NCI-H2107 treated with DMSO at 0.1 percent for 48 hours (cell line): ENCODE data around the gene RAB23.

Experiments
- DNase-seq: peaks from one replicate; lab custom pipeline; 2025; ENCODE audit not compliant: unreplicated experiment; lab: John Stamatoyannopoulos, UW

RAB23 gene

DNA sequence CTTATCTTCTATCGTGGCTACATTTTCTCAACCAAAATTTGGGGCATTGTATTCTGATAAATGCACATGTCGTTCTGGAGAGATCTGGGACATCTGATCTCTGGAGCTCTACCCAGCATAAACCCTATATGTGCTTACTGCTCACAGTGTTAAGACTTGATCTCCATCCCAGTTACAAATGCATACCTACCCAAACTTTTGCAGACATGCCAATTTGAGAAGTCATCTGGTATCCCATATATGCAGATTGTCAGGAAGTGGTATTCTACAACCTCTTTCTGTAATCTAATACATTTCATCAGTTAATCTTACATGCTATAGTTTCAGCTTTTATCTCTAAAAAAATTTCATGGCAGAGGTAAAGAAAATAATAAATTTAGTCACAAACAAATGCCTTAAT lies 38.8 kb downstream of the RAB23 start:
- no peak for DNase-seq

GRCh38 chr6:57182017-57182432 lies 40.1 kb downstream of the RAB23 start:
- no peak for DNase-seq

GRCh38 chr6:57180596-57180995 lies 41.5 kb downstream of the RAB23 start:
- DNase-seq, result no peak

GRCh38 chr6:57177545-57178265 lies 44.4 kb downstream of the RAB23 start:
- DNase-seq, result no peak

- DNase-seq, result no peak
These were observed 47.6 kb downstream of the RAB23 start for GRCh38 chr6:57174511-57174907.

DNA sequence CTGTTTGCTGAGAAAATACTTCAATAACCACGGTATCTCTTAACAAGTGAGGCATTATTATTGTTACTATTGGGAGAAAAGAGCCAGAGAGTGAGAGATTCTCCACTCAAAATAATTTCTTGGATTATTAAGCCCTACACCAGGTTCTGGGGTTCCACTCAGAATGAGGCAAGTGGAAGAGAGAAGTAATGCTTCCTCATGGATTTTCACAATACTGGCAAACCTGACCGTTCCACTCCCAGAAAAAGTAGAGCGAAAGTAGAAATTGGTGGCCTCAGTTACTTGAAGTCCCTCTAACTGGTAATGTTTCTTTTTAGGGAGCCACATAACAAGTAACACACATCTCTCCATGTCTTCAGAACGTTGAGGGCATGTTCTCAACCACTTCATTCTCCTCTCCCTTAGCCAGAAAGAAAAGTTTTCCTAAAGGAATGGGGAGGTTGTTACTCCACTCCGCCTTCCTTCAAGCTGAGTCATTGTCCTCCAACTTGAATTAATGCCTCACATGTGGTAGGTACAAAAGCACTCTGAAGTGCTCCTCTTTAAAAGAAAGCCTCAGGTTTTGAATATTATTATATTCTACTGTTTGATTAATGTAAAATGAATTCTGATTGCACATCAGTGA lies 48.1 kb downstream of the RAB23 start:
- peak; percentile 4 for DNase-seq

DNA sequence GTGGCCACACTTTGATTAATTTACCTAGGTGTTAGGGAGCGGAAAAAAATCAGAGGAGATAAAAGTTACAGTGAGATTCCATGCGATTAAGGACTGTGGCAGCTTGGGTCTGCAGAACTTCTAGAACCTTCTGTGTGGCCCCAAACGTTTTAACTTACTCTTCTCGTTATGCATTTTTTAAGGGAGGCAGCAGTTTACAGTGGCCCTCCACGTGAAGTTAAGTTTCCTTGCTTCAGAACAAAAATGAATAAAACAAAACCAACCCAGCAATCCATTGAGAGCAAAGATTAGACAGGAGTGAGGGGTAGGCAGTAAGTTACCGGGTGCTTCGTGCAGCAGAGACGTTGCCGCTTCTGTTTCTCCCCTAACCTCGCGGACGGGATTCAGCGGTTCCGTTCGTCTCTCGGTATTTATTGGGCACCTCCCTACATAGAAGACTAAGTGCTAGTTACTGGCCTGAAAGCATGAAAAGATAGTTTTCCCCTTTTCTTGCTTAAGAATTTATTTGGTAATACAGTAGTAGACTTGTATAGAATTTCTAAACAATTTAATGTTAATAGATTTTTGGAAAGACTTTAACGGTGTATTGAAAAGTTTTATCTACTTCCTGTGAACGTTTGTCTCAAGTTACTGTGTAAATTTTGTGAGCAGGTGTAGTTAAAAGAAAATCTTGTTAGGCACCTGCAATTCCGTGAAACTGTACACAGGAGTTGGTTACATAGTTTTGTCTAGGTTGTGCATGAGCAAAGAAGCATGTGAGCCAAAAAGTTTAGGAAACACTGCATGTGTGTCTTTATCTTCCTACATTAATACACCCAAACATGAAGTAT lies 48.8 kb downstream of the RAB23 start:
- peak; percentile 18 for DNase-seq

GRCh38 chr6:57172136-57173055 lies 49.7 kb downstream of the RAB23 start, which contains the start of gene BAG2:
BAG2 (plus strand) TSS chr6:57172326; CDS start chr6:57172698, 372 bp downstream.
- DNase-seq, result peak; percentile 8

DNA sequence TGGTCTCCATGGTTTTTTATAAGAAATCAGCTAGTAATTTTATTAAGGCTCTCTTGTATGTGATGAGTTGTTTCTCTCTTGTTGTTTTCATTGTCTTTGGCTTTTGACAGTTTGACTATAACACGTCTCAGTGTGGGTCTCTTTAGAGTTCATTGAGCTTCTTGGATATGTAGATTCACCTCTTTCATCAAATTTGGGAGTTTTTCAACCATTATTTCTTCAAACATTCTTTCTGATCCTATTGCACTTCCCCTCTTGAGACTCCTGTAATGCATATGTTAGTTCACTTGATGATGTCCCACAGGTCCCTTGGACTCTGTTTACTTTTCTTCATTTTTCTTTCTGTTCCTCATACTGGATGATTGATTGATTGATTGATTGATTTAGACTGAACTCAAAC lies 57.0 kb downstream of the RAB23 start:
- no peak for DNase-seq

DNA sequence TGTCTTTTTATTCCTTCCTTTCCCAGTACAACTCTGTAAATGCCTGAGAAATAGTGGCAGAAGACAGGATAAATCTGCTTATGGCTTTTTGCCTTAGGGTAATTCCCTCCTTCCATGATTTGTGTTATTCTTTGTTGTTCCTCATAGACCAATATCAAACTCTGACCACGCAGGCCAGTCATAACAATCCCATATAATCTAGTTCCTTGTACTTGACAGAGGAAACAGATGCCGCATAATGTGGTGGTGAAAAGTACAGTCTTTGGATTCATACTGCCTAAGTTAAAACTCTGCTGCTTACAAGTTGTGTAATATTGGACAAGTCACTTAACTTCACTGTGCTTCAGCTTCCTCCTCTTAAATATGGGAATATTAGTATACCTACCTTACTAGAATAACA lies 58.2 kb downstream of the RAB23 start:
- no peak for DNase-seq

- no peak for DNase-seq
These were observed 59.6 kb downstream of the RAB23 start for GRCh38 chr6:57162516-57162915.

DNA sequence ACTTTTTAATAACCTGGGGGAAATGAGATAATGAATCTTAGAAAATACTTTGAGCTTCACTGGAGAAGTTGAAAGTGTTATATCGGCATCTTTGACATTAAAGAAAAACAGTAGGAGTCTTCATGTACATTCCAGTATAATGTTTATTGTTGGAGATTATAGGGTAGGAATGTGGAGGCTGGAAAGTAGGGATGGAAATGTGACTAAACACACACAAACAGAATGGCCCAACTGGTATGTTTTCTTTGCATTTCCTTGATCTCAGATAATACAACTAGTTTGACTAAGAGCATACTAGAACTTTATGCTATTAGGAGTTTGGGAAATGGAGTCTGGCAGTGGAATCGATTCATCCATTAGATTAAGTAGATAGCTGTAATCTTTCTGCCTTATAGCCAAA lies 60.1 kb downstream of the RAB23 start:
- DNase-seq, result no peak

DNA sequence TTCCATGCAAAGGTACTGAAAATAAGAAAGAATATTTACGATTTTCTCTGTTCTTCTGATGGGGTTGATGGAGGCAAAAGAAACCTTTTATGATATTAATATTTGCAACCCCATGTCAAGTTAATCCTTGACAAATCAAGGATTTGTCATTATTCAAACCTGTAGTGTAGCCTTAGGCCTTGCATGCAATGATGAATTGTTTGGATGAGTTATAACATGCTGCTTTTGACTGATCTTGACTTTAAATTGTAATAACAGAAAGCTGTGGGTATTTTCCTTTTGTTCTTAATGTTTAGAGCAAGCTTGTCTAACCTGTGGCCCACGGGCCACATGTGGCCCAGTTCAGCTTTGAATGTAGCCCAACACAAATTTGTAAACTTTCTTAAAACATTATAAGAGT lies 63.0 kb downstream of the RAB23 start:
- DNase-seq, result no peak

GRCh38 chr6:57158658-57159057 lies 63.4 kb downstream of the RAB23 start:
- DNase-seq, result no peak

- DNase-seq, result no peak
These were observed 73.9 kb downstream of the RAB23 start for GRCh38 chr6:57147955-57148858.

DNA sequence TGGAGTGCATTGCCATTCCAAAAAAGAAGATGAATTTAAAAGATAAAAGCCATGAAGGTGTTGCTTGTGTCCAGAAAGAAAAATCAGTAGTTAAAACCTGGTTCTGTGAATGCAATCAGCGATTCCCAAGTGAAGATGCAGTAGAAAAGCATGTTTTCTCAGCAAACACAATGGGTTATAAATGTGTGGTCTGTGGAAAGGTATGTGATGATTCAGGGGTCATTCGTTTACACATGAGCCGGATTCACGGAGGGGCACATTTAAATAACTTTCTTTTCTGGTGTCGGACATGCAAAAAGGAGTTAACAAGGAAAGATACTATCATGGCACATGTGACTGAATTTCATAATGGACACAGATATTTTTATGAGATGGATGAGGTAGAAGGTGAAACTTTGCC lies 74.7 kb downstream of the RAB23 start:
- DNase-seq, result no peak

DNA sequence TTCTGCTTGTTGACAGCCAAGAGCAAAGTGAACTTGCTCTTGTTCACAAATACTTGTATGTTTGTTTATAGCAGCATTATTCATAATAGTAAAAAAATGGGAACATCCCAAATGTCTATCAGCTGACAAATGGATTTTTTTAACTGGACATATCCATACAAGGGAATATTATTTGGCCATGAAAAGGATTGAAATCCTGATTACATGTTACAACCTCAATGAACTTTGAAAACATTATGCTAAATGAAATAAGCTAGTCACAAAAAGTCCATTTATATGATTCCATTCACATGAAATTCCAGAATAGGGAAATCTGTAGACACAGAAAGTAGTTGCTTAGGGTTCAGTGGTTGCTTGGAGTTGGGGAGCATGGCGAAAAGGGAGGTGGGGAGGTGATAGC lies 78.4 kb downstream of the RAB23 start:
- no peak for DNase-seq

DNA sequence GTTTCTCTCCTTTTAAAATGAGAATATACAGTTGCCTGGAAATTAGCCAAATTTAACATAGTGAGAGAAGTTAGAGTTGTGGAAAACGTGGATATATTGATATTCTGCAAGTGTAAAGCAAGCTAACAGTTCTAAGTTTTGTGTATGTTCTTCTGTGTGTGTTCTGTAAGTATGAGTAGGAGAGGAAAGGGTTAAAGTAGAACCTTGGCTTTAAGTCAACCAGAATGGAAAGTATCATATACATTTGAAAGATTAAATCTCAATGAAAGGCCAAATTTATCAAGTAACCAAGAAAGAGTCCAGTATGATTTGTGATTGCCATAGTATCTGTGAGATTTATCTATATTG lies 80.0 kb downstream of the RAB23 start:
- no peak for DNase-seq

- no peak for DNase-seq
These were observed 80.5 kb downstream of the RAB23 start for GRCh38 chr6:57141451-57142177.
